CD8-positive, alpha-beta memory T cell (primary cell): Measurements from ENCODE around the gene PACS2. TPM values are rescaled to one million over a fixed set of nuclear protein-coding genes. Genes with fewer than 3 reads are reported as not detected.

Experiments used
- CTCF ChIA-PET: fragments of 350-600 bp; sonication (Branson Sonifier 250); formaldehyde crosslinking; loops from one replicate; lab custom pipeline; 2021; ENCODE audit warnings: antibody characterized with exemption; lab: Charles Lee
- POLR2A ChIA-PET: fragments of 350-600 bp; sonication (Branson Sonifier 250); formaldehyde crosslinking; loops from one replicate; lab custom pipeline; 2021; ENCODE audit warnings: antibody characterized with exemption; lab: Charles Lee
- DNase-seq, 5 donors: peaks; one replicate each; pipeline versions ENCODE4 v3.0.0 to v3.0.0-alpha.2; 2020 to 2022; ENCODE audit warnings: mixed read lengths in 1 of 5
- H3K27ac ChIP-seq: one replicate; pipeline ENCODE4 v1.7.0; 2013; ENCODE audit warnings: low read depth, mild to moderate bottlenecking, low read length, moderate library complexity
- H3K27me3 ChIP-seq: 2 replicates; pipeline ENCODE4 v1.7.0; 2013; ENCODE audit warnings: low read length, mild to moderate bottlenecking; ENCODE audit not compliant: insufficient read depth, poor library complexity, severe bottlenecking
- H3K36me3 ChIP-seq: 2 replicates; pipeline ENCODE4 v1.7.0; 2013; ENCODE audit warnings: mild to moderate bottlenecking, low read length, moderate library complexity; ENCODE audit not compliant: insufficient read depth
- H3K4me1 ChIP-seq: 2 replicates; pipeline ENCODE4 v1.7.0; 2013; ENCODE audit warnings: mild to moderate bottlenecking, low read length, moderate library complexity; ENCODE audit not compliant: insufficient read depth
- H3K4me3 ChIP-seq: 2 replicates; pipeline ENCODE4 v1.7.0; 2013; ENCODE audit warnings: mild to moderate bottlenecking, low read length
- H3K9me3 ChIP-seq: 2 replicates; pipeline ENCODE4 v1.7.0; 2013; ENCODE audit warnings: mild to moderate bottlenecking, low read length
- H3K27ac Mint-ChIP-seq, 8 donors: one replicate each; pipeline ENCODE4 v1.8.0; 2020 to 2021; ENCODE audit warnings: mixed read lengths in 8 of 8, mild to moderate bottlenecking in 6 of 8, inconsistent platforms in 3 of 8, moderate library complexity in 3 of 8
- H3K27me3 Mint-ChIP-seq, 2 donors: one replicate each; pipeline ENCODE4 v1.8.0; 2020 to 2021; ENCODE audit warnings: mixed read lengths in 2 of 2, mild to moderate bottlenecking in 1 of 2, moderate library complexity in 1 of 2
- H3K36me3 Mint-ChIP-seq, 3 donors: one replicate each; pipeline ENCODE4 v1.8.0; 2020 to 2021; ENCODE audit warnings: mixed read lengths in 3 of 3, inconsistent platforms in 1 of 3, mild to moderate bottlenecking in 1 of 3
- H3K4me1 Mint-ChIP-seq, 3 donors: one replicate each; pipeline ENCODE4 v1.8.0; 2020 to 2021; ENCODE audit warnings: mixed read lengths in 3 of 3, inconsistent platforms in 1 of 3, mild to moderate bottlenecking in 1 of 3
- H3K4me3 Mint-ChIP-seq, 7 donors: one replicate each; pipeline ENCODE4 v1.8.0; 2020 to 2021; ENCODE audit warnings: mixed read lengths in 7 of 7, mild to moderate bottlenecking in 6 of 7, moderate library complexity in 4 of 7, inconsistent platforms in 2 of 7
- H3K9me3 Mint-ChIP-seq, 5 donors: one replicate each; pipeline ENCODE4 v1.8.0; 2020 to 2022; ENCODE audit warnings: mixed read lengths in 5 of 5, mild to moderate bottlenecking in 3 of 5, moderate library complexity in 2 of 5, inconsistent platforms in 1 of 5
- polyA plus RNA-seq: library from polyadenylated mRNA; unstranded; fragments of 300-500 nt; fragmentation: Illumina TruSeq; gene quantifications from one replicate; pipeline ENCODE4 v1.2.3, GENCODE V29; 2021
- total RNA-seq, 2 experiments: library from RNA; stranded (reverse); gene quantifications; one replicate each; pipeline ENCODE4 v1.2.3, GENCODE V29; 2021

The PACS2 gene
- total and polyA plus RNA-seq, 3 experiments from 2014 or later, result 6.5 to 32.9 (median 31.0) TPM

- Histone ChIP-seq H3K27me3 (no peaks in the 10 kb centered on the region), H3K27ac (no peak overlapping the region), H3K9me3 (no peaks in the 10 kb centered on the region), H3K4me3 (no peak overlapping the region), H3K36me3 (no peaks in the 10 kb centered on the region), H3K4me1 (peaks cover 16% of the 10 kb centered on the region)
- peak overlapping the region in 6 of 7 donors; percentile 83 to 93 (median 89) for H3K4me3 Mint-ChIP-seq
- no peak for DNase-seq
- H3K27me3 Mint-ChIP-seq, result no peaks in the 10 kb centered on the region
- H3K36me3 Mint-ChIP-seq, result peaks cover 0 to 4% (median 0%) of the 10 kb centered on the region in 3 donors
- peaks cover 9 to 30% (median 25%) of the 10 kb centered on the region in 3 donors for H3K4me1 Mint-ChIP-seq
- no peaks in the 10 kb centered on the region for H3K9me3 Mint-ChIP-seq
- ChIA-PET CTCF (no interaction called here), POLR2A (interaction anchor here (2.3 kb wide), 1 partner anchor 12 kb away, joined by 35 read pairs; the partner anchor contains the start of gene BRF1)
- peak overlapping the region in 4 of 8 donors; percentile 85 to 96 (median 92) for H3K27ac Mint-ChIP-seq
Observed at GRCh38 chr14:105312973-105313372, 1.6 kb upstream of the PACS2 start.

GRCh38 chr14:105313381-105314286, 914 bp upstream of the PACS2 start:
- H3K4me3 ChIP-seq, result peak overlapping the region; percentile 37
- POLR2A ChIA-PET, result interaction anchor here (0.5 to 2.3 kb wide), 7 partner anchors 13 to 561 kb away, joined by 3 to 35 read pairs (median 4); partner anchors contain the start of genes BRF1, BTBD6, GPR132 and SIVA1
- no peaks in the 10 kb centered on the region for H3K36me3 ChIP-seq
- CTCF ChIA-PET, result interaction anchor here (1.0 to 1.8 kb wide), 6 partner anchors 13 to 223 kb away, joined by 3 to 10 read pairs (median 4); partner anchors contain the start of genes BRF1 and BTBD6
- Mint-ChIP-seq H3K27ac (peak overlapping the region; percentile 78 to 96 (median 86)), H3K4me3 (peak overlapping the region; percentile 77 to 93 (median 89)), H3K27me3 (no peaks in the 10 kb centered on the region), H3K36me3 (peaks cover 0 to 4% (median 0%) of the 10 kb centered on the region in 3 donors), H3K4me1 (peaks cover 9 to 30% (median 25%) of the 10 kb centered on the region in 3 donors), H3K9me3 (no peaks in the 10 kb centered on the region)
- DNase-seq, result no peak
- no peaks in the 10 kb centered on the region for H3K9me3 ChIP-seq
- H3K27me3 ChIP-seq, result no peaks in the 10 kb centered on the region
- no peak overlapping the region for H3K27ac ChIP-seq
- peaks cover 16% of the 10 kb centered on the region for H3K4me1 ChIP-seq

GRCh38 chr14:105315211-105315721, 718 bp downstream of the PACS2 start:
- H3K4me1 ChIP-seq, result peaks cover 16% of the 10 kb centered on the region
- ChIA-PET POLR2A (interaction anchor here (1.0 to 2.3 kb wide), 3 partner anchors 14 to 175 kb away, joined by 5 to 35 read pairs (median 7); partner anchors contain the start of genes BRF1 and BTBD6), CTCF (interaction anchor here (1.1 to 1.8 kb wide), 4 partner anchors 15 to 226 kb away, joined by 3 to 10 read pairs (median 4); partner anchors contain the start of gene BRF1)
- peak overlapping the region; percentile 55 for H3K4me3 ChIP-seq
- H3K27ac ChIP-seq, result peak overlapping the region; percentile 16
- no peaks in the 10 kb centered on the region for H3K36me3 ChIP-seq
- Mint-ChIP-seq H3K9me3 (no peaks in the 10 kb centered on the region), H3K4me1 (peaks cover 9 to 37% (median 29%) of the 10 kb centered on the region in 3 donors), H3K36me3 (peaks cover 0 to 4% (median 1%) of the 10 kb centered on the region in 3 donors), H3K27me3 (no peaks in the 10 kb centered on the region), H3K4me3 (peak overlapping the region; percentile 82 to 94 (median 84)), H3K27ac (peak overlapping the region; percentile 36 to 89 (median 68))
- H3K9me3 ChIP-seq, result no peaks in the 10 kb centered on the region
- H3K27me3 ChIP-seq, result no peaks in the 10 kb centered on the region
- DNase-seq, result peak; percentile 43 to 78 (median 69)

- Mint-ChIP-seq H3K9me3 (no peaks in the 10 kb centered on the region), H3K27ac (peak overlapping the region in 7 of 8 donors; percentile 32 to 89 (median 77)), H3K4me3 (peak overlapping the region; percentile 82 to 94 (median 84)), H3K4me1 (peaks cover 9 to 37% (median 29%) of the 10 kb centered on the region in 3 donors), H3K27me3 (no peaks in the 10 kb centered on the region), H3K36me3 (peaks cover 0 to 4% (median 1%) of the 10 kb centered on the region in 3 donors)
- Histone ChIP-seq H3K36me3 (no peaks in the 10 kb centered on the region), H3K27me3 (no peaks in the 10 kb centered on the region), H3K9me3 (no peaks in the 10 kb centered on the region), H3K4me3 (peak overlapping the region; percentile 55), H3K4me1 (peaks cover 16% of the 10 kb centered on the region), H3K27ac (no peak overlapping the region)
- CTCF ChIA-PET, result interaction anchor here (1.1 kb wide), 1 partner anchor 227 kb away, joined by 3 read pairs; no protein-coding TSS in a partner anchor
- POLR2A ChIA-PET, result interaction anchor here (1.3 kb wide), 1 partner anchor 15 kb away, joined by 4 read pairs; the partner anchor contains the start of gene BRF1
- no peak for DNase-seq
Observed at GRCh38 chr14:105315941-105316576, 1.5 kb downstream of the PACS2 start.

- no peaks in the 10 kb centered on the region for H3K36me3 ChIP-seq
- Mint-ChIP-seq H3K9me3 (no peaks in the 10 kb centered on the region), H3K4me1 (peaks cover 9 to 37% (median 29%) of the 10 kb centered on the region in 3 donors), H3K4me3 (peak overlapping the region; percentile 38 to 92 (median 82)), H3K27ac (peak overlapping the region in 7 of 8 donors; percentile 10 to 91 (median 60)), H3K27me3 (no peaks in the 10 kb centered on the region), H3K36me3 (peaks cover 0 to 4% (median 1%) of the 10 kb centered on the region in 3 donors)
- ChIA-PET CTCF (interaction anchor here (1.1 kb wide), 1 partner anchor 227 kb away, joined by 3 read pairs; no protein-coding TSS in a partner anchor), POLR2A (interaction anchor here (1.3 kb wide), 1 partner anchor 15 kb away, joined by 4 read pairs; the partner anchor contains the start of gene BRF1)
- no peaks in the 10 kb centered on the region for H3K27me3 ChIP-seq
- DNase-seq, result no peak
- H3K4me3 ChIP-seq, result no peak overlapping the region
- no peaks in the 10 kb centered on the region for H3K9me3 ChIP-seq
- H3K27ac ChIP-seq, result no peak overlapping the region
- H3K4me1 ChIP-seq, result peaks cover 16% of the 10 kb centered on the region
Observed at GRCh38 chr14:105316577-105316941, 2.0 kb downstream of the PACS2 start.

DNA sequence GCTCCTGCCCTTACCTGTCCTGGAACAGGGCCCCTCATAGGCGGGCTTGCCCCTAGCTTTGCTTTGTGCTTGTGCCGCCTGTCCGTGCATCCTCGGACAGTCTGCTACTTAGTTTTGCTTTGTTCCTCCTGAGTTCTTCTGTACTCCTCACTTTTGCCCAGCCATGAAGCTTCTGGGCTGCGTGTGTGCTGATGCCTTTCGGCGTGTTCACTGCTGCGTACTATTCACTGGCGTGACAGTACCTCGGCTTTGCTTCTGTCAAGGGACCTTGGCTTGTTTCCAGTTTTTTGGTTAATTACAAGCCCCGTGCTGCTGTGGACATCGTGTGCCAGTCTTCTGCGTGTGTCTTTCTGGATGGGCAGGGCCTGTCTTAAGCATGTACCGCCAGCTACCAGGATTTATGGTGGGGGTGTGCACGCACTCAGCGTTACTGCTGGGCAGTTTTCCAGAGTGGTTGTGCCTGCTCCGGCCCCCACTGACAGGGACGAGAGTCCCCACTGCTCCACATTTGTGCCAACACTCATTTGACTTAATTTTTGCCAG, 2.5 kb downstream of the PACS2 start:
- Mint-ChIP-seq H3K36me3 (peaks cover 0 to 4% (median 1%) of the 10 kb centered on the region in 3 donors), H3K4me1 (peaks cover 9 to 37% (median 29%) of the 10 kb centered on the region in 3 donors), H3K27me3 (no peaks in the 10 kb centered on the region), H3K4me3 (peak overlapping the region; percentile 11 to 84 (median 62)), H3K9me3 (no peaks in the 10 kb centered on the region), H3K27ac (peak overlapping the region in 6 of 8 donors; percentile 6 to 91 (median 51))
- H3K4me1 ChIP-seq, result peaks cover 16% of the 10 kb centered on the region
- ChIA-PET POLR2A (interaction anchor here (1.3 kb wide), 1 partner anchor 16 kb away, joined by 4 read pairs; the partner anchor contains the start of gene BRF1), CTCF (no interaction called here)
- H3K27ac ChIP-seq, result no peak overlapping the region
- H3K36me3 ChIP-seq, result no peaks in the 10 kb centered on the region
- H3K9me3 ChIP-seq, result no peaks in the 10 kb centered on the region
- no peak overlapping the region for H3K4me3 ChIP-seq
- DNase-seq, result no peak
- no peaks in the 10 kb centered on the region for H3K27me3 ChIP-seq

GRCh38 chr14:105317546-105317945, 3.0 kb downstream of the PACS2 start:
- Histone ChIP-seq H3K27me3 (no peaks in the 10 kb centered on the region), H3K4me1 (peaks cover 16% of the 10 kb centered on the region), H3K4me3 (no peak overlapping the region), H3K36me3 (no peaks in the 10 kb centered on the region), H3K27ac (no peak overlapping the region), H3K9me3 (no peaks in the 10 kb centered on the region)
- no peak for DNase-seq
- peaks cover 0 to 4% (median 3%) of the 10 kb centered on the region in 3 donors for H3K36me3 Mint-ChIP-seq
- peak overlapping the region in 3 of 8 donors; percentile 6 to 61 (median 54) for H3K27ac Mint-ChIP-seq
- POLR2A ChIA-PET, result no interaction called here
- H3K4me3 Mint-ChIP-seq, result peak overlapping the region in 2 of 7 donors; percentile 48 to 68
- H3K9me3 Mint-ChIP-seq, result no peaks in the 10 kb centered on the region
- H3K4me1 Mint-ChIP-seq, result peaks cover 11 to 38% (median 31%) of the 10 kb centered on the region in 3 donors
- H3K27me3 Mint-ChIP-seq, result no peaks in the 10 kb centered on the region
- CTCF ChIA-PET, result no interaction called here
